NCI-H146 (cell line): Measurements from ENCODE around the gene SSUH2.

Experiments
- DNase-seq: peaks from one replicate; lab custom pipeline; 2025; lab: John Stamatoyannopoulos, UW

The SSUH2 gene

DNA sequence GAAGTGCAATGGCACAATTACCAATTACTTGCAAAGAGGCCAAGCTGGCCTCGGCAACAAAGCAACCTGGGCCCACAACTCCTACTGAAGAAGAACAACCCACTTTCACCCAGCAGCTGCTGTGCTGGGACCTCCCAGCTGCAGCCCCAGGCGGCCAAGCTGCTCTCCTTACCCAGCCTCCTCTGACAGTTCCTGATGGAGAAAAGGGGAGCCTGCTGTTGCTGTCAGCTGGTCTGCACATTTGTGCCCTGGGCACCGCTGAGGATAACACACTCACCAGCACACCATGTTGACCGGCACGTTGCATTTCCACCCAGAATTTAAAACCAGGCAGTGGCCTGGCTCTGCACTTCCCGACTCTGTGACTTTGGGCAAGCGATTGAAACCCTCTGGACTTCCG is 33.6 kb downstream of the SSUH2 start:
- DNase-seq: peak; percentile 32

DNA sequence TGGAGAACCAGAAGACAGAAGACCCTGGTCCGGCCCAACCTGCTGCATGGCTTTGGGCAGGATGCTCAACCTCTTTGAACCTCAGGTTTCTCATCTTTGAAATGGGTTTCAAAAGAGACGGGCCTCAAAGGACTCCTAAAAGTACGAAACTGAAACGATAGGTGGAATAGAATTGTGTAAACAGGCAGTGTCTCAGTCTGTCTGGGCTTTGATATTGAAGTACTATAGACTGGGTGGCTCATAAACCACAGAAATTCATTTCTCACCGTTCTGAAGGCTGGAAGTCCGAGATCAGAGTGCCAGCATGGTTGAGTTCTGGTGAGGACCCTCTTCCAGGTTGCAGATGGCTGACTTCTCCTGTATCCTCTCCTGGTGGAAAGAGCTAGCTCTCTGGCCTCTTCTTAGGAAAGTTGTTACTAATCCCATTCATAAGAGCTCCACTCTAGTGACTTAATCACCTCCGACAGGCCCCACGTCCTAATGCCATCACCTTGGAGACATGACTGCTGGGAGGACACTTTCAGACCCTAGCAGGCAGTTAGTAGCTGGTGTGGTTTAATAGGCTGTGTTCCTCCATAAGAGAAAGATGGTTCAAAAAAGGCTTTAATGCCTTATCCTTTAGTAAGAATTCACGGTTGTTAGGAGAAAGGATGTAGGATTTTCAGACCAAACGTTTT is 35.7 kb downstream of the SSUH2 start:
- DNase-seq: no peak

DNA sequence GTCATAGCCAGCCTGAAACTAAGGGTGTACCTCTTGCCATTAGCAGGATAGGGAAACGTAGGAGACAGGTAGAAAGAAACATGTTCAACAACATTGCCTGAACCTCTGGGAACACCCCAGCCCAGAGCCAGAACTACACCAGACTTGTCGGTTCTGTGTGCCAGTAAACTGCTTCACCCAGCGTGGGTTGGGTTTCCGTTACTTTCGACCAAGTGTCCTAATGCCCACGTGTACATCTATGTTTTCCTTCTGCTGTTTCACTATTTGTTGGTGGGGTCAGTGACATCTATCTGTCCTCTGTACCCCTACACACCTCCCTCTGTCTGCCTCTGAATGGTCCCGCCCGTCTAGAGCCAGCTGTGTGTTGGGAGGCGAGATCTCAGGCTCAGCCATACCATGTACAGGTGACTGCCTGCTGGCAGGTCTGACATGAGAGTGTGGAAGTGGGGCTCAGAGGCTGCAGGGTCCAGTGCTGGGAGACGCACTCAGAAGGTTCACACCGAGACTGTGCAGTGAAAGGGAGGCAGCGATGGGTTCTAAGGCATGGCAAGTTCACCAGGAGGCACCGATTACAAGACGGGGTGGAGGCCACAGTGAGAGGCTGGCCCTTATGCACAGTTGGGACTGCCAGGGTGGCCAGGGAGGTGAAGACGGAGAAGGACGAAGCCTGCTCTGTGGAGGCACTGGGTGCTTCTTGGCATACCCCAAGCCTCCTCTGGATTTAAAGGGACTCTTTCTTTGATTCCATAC is 36.4 kb downstream of the SSUH2 start:
- DNase-seq: no peak

DNA sequence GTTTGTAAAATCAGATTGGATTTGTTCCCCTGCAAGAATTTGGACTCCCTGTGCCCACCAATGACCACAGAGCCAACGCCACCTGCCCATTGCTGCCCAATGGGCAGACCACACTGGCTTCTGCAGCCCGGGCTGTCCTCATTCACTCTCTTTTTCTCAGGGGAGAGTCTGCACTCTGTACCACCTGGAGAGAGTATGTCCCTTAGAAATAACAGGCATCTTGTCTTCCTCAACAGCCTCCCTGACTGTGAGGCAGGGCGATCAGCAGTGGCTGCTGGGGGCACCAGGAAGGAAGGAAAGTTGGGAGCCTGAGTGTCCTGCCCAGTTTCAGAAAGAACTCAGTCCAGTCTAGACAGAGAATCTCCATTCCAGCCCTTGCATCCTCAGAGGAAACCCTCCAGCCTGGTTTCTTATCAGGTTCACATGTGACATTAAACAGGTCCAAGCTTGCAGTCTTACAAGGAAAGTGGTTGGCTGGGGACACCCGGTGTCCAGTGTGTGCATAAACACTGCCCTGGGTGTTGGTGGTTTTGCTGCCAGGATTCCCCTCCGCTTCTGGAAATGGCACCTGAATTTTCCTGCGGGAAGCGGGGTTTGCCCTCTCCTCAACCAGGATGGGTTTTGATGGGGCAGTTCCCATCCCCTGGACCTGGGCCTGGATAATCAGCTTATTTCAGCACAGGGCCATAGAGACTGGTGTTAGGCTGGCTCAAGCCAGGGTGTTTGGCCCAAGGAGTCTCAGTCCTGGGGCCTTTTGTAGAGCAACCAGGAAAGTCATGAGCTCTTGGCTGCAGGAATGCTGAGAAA is 37.2 kb downstream of the SSUH2 start:
- DNase-seq: peak; percentile 18

DNA sequence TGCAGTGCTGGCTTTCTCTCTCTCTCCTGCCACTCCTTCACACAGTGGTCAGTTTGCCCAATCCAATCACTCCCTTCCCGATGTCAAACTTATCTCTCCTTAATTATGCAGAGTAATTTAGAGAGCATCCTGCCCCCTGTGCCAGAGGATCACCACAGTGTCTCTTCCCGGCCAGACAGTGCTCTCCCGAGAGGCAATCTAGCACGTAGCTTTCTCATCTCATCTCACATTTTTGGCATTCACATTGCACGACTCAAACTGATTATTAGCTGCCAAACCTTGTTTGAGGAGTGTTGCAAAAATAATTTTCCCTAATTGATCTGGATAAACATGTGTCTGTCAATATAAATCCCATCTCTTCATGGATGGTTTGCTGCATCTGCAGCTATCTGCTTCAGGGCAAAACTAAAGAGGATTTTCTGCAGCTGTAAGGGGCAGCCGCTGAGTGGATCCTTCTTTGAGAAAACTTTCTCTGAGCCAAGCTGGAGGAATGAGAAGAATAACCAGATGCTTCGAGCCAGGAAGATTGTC is 37.8 kb downstream of the SSUH2 start:
- no peak for DNase-seq

DNA sequence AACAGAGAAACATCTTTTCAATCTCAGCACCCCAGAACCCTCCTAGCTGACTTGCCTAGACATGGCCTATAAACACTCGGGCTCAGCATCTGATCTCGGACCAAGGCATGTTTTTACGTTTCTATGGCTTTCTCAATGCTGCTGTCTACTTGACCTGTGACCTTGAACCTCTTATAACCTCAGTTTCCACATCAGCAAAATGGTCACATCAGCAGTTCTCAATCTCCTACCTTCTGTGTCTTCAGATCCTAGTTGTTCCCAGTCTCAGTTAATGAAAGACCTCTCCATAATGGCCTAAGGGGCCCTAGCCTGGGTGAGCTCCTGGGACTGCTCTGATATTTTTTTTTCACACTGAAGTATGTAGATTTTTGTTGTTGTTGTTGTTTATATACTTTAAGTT is 39.6 kb downstream of the SSUH2 start:
- DNase-seq: no peak

DNA sequence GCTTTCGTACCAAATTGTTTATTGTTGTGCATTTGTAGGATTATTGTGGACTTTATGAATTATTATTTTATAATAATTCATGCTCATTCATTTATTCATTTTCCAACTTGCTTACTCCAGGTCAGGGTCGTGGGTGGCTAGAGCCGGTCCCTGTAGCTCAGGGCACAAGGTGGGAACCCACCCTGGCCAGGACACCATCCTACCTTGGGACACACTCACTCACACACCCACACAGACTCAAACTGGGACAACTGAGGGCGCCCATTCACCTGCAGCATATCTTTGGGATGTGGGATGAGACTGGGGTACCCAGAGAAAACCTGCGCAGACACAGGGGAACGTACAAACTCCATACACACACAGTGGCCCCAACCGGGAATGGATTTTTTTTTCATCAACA is 40.6 kb downstream of the SSUH2 start:
- no peak for DNase-seq

DNA sequence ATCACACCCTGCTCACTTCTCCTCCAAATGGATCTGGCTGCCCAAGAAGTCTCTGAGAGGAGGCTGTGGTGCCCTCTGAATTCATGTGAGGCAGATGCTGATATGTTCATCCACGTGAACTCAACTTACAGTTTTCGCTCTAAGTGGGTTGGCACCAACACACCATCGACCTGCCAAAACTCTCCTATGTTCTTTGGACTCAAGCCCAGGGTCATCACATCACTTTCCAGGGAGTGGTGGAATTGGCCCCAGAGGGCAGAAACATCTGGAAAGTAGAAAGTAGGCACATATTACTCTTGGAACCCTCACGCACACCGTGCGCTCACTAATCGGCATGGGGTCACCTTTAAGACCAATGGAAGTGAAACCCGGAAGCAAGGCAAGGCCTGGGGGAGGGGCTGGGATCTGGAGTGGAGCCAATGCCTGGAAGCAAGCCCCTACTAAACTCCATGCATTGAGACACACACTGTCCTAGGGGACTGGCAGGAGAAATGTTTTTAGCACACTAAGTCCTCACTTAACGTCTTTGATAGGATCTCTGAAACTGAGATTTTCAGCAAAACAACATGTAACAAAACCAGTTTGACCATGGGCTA is 41.4 kb downstream of the SSUH2 start:
- DNase-seq: no peak

DNA sequence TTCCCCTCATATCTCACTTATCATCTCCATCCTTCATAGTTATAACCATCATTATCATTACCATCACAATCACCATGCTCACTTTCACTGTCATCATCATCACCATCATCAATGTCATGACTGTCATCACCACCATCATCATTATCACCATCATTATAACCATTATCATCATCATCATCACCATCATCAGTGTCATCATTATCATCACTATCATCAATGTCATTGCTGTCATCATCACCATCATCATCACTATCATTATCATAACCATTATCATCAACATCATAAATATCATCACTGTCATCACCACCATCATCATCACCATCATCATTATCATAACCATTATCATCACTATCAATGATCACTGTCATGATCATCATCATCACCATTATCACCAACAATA is 44.1 kb downstream of the SSUH2 start:
- DNase-seq: no peak

DNA sequence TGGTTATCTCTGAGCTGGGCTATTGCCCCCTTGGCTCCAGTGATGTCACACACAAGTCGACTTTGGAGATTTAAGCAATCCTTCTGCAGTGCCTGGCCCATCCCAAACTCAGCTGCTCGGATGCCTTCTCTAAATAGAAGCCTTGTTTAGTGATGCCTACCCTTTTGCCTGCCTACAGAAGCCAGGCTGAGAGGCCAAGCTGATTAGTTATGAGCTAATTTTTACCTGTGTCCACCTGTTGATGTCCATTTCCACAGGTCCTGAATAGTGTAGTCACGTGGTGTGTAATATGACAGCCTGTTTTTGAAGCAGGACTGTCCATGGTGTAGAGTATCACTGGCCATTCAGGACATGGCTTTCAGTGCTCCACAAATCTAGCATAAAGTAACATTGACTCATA is 45.5 kb downstream of the SSUH2 start:
- DNase-seq: no peak

DNA sequence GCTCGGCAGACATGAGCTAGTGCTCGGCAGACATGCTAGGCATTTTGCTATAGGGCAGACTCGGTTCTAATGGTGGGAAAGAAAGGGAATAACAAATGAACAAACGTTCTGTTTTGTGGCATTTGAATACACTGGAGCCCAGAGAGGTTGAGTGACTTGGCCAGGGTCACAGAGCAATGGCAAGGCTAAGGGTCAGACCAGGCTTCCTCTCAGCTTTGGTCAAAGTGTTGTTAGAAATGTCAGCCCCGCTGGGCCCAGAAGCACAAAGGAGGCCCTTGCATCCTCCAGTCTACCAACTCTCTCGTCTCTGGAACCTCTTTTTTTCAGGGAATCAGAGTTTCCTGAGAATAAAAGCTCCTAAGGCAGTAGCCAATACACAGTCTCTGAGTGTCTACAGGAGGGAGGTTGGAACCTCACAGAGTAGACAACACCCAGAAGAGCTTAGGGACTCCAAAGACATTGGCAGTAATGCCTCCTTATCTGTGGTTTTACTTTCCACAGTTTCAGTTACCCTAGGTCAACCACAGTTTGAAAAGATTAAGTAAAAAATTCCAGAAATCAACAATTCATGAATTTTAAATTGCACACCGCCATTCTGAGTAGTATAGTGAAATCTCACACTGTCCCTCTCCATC is 47.3 kb downstream of the SSUH2 start:
- no peak for DNase-seq

DNA sequence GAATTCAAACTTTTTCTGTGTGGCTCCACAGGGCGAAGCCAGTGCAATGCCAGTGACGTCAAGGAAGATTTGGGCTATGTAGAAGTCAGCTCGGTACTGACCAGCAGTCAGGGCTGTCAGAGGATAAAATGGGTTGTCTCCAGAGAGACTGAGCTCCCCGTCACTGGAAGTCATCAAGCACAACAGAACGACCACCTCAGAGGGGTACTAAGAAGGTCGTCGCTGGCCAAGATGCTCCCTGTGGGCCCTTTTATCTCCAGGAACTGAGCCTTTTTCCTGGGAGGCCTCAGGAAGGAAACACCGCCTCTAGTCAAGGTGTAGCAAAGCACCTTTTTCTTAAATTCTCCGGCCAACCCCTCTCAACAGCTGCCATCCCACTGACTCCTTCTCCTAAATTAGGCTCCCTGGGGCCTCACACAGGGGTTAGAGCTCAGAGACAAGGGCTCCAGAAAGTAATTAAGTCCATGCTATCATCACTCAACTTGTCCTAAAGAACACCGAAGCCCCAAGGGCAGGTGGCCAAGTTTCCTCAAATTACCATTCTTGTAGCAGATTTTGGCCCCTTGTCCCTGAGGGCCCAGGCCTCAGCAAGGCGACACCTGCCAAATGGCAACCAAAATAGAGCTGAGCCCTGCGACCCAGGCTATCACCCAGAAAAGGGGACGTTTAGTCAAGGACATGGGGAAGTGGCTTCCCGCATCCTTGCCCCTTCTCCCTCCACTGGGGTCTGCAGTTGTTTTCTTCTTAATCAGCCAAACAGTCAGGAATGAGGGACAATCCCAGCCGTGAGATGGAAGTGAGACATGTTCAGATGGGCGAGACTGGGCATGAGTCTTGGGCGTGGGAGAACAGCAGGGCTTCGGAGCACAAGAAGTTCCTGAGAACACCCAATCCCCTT is 48.0 kb downstream of the SSUH2 start:
- DNase-seq: no peak

DNA sequence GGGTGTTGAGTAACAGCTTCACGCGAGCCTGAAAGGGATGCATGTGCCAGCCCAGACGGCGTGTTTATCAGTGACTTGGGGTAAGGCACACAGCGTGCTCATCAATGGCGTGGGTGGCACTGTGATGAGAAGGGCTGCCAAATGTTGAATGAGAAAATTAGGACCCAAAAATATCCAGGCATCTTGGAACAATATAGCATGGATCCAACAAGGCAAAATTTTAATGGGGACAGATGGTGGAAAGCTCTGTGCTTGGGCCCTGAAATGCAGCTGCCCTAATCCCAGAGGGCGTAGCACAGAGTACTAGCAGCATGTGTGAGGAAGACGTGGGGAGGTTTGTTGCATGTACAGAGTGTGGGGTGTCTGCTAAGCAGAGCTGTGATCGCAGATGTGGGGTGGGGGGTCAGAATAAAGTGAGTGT is 48.9 kb downstream of the SSUH2 start:
- no peak for DNase-seq

DNA sequence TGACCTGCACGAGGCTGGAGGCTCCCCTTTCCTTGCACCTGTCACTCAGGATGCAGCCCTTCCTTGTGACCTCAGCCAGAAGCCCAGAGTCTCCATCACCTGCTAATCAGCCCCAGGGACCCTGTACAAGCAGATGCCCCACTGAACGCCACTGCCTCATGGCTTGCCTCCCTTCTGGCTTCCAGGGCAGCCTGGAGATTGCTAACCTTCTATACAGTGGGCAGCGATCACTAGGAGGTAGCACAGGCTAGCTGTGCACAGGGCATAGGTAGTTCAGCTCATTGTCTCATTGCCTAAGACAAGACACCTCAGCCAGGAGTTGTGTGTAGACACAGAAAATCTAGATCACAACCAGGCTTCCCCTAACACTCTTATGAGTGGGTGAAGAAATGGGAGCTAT is 49.3 kb downstream of the SSUH2 start:
- no peak for DNase-seq

DNA sequence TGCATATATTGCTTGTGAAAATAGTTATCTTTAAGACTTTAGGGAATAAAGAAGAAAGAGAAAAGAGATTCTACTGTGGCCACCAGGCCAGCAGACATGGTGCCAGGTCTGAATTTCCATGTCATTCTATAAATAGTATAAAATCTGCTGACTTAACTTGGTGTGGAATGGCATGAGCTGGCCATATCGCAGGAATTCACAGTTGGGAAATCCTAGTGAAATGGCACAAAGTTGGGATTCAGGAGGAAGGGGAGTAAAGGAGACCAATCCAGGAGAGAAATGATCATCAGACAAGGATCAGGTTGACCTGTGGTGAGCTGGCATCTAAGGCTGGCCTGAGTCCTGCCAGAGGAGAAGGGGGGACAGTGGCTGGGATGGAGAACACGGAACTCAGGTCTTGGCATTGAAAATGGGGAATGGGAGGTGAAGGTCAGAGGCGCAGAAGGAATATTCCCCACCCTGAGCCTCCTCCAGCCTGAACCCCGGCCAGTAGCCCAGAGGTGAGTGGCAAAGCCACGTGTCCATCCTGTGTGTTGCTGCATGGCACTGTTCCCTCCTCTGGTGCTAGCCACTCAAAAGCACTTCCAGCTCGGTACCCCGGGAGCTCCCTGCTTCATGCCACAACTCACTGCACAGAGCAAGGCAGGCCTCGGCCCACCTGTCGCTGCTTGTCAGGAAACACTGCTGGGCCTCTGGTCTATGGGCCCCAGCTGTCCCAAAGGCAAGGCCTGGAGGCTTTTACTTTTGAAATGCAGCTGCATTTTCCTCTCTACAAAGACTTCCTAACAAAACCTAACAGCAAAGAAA is 51.4 kb downstream of the SSUH2 start:
- DNase-seq: no peak

DNA sequence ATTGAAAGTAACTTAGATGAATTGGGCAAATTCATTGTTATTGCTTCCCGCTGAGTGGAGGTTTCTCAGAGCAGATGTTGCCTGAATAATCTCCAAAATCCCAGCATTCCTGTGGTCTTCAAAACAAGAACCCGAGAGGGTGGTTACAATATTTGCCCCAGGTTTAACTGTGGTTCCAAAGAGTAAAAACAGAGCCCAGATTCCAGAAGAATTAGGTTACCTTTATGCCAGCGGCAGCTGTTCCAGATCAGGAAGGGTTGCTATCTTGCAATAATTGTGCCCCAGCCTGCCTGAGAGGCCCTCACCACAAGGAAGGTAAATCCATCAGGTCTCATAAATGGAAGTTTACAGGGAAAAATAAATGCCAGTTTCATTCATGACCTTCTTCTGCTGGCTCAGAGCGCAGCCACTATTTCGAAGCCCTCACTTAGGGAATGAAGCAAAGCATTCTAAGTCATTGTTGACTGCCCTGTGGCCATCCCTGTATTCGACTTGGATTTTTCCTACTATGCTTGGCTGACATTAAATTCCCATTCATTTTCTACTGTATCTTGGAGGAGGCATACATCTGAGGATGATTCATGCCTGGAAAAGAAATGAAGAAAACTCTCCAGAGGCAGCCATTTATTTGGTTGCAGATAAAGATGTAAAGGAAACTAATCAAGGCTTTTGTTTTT is 54.6 kb downstream of the SSUH2 start:
- no peak for DNase-seq

DNA sequence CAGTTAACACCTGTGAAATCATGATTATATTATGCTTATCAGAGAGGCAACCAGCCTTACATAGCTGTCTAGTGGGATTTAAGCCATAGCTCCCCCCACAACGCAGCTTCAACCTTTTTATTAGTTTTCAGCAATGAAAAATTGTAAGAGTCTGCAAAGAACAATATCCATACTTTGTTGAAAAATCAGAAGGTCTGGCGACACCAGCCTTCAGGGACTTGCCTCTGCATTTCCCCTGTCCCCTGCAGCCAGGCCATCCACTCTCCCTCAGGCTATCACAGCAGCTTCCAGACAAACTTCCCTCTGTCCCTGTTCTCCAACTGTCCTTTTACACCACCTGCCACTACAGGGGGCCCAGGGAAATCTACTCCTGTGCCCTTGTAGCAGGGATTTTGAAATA is 59.9 kb downstream of the SSUH2 start:
- no peak for DNase-seq

DNA sequence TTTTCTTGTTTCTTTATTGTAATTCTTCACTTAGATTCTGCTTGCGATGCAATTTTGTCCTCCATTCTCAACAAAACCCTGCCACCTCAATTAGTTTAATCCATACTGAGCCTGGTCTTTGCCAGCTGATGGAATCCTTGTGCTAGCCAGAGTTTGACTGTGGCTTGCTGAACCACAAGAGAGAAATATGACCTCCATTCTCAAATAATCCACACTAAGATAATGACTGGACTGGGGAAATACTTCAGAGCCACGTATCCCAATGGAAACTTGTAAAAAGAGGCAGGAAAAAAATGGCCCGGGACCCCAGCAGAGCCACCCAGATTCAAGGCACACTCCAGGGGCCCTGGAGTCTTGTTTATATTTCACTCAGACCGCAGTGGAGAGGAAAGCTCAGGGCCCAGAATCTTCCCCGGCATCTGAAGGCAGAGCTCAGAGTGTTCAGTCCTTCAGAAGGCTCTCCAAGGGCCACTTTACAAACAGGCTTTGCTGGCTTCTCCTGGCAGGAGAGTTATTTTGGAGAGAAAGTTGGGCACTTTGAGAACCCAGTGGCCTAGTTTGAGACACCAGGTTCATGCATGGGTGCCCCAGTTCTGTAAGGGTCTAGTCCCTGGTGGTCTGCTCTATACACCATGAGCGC is 62.7 kb downstream of the SSUH2 start:
- no peak for DNase-seq

DNA sequence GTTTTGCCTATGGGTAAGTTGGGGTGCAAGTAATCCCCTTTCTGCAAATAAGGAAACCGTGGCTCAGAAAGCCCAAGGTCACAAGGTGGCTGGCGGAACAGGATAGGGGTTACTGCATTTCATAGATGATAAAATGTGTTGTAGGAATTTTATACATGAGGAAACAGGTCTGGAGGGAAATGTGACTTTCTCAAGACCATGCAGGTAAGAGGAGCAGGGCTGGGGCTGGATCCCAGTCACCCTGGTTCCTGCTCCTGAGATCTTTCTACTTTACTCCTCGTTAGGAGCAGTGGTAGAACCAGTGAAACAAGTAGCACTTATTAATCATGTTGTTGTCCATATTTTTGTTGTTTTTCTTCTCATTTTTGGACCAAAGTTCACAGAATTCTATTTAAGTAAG is 63.2 kb downstream of the SSUH2 start:
- no peak for DNase-seq
